HG03342 (cell line): ENCODE results near the gene PIP4K2C.
"Not testable (repeated sequence)": the region's sequence is repeated elsewhere in the genome, so short reads cannot be mapped to it uniquely, and the experiment has no call there.

Experiments used
- ATAC-seq: cut with Tn5 transposase; IDR thresholded peaks from one replicate; pipeline ENCODE4 v1.9.1; 2021; ENCODE audit warnings: mild to moderate bottlenecking, moderate library complexity; ENCODE audit not compliant: unreplicated experiment

PIP4K2C gene

DNA sequence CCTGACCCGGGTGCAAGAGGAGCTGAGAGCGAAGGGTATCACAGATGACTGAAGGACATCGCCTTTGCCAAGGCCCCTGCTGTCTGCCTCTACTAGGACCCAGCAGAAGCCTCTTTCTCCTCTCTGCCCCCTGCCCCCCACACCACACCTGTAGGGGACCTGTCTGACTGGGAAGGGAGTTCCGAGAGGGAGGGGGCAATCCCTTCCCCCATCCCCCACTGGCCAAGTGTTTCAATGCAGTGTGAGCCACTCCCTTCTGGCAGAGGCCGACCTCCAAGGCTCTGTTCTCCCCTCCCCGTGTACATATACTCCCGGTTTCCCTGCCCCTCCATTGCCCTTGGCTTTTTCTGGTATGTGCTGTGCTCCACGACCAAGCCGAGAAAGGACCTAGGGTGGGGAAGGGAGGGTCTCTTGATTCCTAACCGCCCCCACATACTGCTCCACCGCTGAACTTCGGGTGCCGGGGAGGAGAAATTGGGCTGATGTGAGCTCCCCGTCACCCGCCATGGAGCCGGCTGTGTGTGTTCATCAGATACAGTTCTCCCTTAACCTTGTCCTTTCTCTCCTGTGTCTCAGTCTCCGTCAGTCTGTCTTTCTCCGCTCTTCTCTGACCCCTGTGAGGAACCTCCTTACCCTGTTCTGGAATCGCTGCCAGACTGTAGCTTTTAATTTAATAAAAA lies 18.2 kb downstream of the PIP4K2C start:
- no peak for ATAC-seq

DNA sequence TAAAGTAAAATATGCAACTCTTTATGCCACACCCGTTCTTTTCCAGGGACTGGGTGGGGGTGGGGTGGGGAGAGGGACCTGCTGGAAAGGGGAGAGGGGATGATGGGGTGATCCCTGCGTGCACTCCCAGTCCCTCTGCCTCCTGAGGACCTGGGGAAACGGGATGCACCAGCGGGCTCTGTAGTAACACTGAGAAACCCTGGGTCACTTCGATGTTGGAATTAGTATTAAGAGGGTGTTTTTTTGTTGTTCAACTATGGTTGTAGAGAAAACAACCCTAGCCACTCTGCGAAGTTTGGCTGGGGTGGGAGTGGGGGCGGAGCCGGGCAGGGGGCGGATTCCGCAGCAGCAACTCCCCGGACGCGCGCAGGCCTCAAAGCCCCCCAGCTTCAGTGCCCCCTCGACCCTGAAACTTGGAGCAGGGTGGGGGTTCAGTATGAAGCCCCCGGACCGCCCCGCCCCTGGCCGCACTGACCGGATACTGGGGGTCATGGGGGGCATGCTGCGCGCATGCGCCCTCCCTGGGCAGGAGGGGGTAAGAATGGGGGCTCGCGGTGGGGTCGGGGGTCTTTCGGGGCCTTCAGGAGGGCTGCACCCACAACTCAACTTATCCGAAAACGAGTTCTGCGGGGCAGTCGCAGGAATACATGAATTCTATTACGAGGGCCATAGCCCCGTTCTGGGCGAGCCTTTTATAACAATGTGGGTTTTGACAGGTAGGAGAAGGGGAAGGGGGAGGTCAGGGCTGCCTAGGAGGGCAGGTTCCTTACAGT lies 19.0 kb downstream of the PIP4K2C start:
- no peak for ATAC-seq

DNA sequence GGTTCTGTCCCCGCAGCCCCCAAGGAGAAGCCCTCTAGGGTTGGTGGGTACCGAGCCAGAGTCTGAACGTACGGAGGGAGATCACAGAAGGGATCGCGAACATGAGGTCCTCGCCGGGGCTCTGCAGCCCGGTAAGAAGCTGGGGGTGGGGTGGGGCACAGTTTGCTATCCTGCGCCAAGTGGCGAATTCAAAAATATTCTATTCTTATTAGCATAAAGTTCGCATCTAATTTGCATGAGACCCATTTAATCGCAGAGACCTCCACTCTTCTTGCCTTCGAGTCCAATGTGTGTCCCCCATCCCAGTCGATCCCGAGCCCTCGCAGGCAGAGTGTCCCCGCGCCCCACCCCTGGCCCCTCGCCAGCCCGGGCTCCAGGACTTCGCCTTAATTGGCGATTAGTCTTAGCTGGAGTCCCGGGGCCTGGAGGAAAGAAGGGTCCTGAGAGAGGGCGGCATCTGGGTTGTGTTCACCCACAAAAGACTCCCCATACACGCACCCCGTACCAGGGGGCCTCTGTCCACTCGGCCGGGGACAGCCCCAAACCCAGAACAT lies 19.6 kb downstream of the PIP4K2C start:
- no peak for ATAC-seq

- ATAC-seq, result peak; percentile 44
Measured at GRCh38 chr12:57611108-57611826, 20.3 kb downstream of the PIP4K2C start, which contains the start of gene ARHGEF25. ARHGEF25 (plus strand) TSS chr12:57611435; CDS start chr12:57611895, 460 bp downstream.

DNA sequence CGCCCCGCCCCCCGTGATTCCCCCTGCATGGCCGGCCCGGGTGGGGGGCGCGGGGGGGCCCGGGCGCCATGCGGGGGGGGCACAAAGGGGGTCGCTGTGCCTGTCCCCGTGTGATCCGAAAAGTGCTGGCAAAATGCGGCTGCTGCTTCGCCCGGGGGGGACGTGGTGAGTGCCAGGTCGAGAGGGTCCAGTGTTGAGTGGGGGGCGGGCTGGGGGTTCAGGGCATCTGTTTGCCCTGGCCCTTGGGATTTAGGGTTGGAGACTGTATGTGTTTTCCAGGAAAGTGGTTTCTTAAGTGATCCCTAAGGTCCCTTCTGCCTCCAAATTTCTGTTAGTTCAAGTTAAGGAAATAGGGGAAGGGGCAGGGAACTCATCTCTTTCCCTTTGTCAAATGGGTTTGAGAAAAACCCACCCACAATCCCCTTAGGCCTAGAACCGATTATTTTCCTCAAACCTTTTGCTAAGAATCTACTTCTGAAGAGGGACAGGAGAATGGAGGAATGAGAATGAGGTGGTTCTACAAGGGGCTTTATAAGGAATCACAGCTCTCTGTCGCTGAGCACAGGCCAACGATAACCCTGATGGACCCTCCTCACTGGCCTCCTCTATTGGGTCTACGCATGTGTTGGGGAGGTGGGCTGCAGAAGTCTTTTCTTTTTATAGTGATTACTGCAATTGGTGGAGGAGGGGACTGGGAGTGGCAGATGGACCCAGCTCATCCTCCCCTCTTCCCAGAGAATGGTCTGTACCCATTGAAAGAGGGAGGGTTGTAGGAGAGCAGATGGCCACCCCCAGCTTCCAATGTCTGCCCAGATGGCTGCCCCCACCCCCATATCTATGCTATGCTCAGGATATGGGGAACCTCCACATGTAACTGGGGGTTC lies 21.1 kb downstream of the PIP4K2C start:
- ATAC-seq, result no peak

DNA sequence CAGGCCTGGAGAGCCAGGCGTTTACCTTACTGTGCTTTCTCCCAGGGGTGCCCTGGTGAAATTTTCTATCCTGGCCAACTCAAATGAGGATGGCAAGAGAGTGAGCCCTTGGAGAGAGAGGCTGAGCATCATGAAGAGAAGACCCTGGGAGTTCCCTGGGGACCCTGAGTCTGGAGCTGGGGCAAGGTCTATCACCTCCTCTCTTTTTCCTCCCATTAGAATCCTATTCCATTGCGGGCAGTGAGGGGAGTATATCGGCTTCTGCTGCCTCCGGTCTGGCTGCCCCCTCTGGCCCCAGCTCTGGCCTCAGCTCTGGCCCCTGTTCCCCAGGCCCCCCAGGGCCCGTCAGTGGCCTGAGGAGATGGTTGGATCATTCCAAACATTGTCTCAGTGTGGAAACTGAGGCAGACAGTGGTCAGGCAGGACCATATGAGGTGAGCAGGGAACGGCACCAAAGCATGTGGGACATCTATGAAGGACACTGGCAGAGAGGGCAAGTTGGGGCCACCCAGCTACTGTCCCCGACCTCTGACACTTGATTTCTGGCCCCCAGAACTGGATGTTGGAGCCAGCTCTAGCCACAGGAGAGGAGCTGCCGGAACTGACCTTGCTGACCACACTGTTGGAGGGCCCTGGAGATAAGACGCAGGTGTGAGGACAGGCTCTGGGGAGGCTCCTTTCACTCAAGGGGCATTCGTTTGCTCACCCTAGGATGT lies 21.9 kb downstream of the PIP4K2C start:
- ATAC-seq, result no peak

GRCh38 chr12:57613427-57614109 lies 22.6 kb downstream of the PIP4K2C start:
- no peak for ATAC-seq

DNA sequence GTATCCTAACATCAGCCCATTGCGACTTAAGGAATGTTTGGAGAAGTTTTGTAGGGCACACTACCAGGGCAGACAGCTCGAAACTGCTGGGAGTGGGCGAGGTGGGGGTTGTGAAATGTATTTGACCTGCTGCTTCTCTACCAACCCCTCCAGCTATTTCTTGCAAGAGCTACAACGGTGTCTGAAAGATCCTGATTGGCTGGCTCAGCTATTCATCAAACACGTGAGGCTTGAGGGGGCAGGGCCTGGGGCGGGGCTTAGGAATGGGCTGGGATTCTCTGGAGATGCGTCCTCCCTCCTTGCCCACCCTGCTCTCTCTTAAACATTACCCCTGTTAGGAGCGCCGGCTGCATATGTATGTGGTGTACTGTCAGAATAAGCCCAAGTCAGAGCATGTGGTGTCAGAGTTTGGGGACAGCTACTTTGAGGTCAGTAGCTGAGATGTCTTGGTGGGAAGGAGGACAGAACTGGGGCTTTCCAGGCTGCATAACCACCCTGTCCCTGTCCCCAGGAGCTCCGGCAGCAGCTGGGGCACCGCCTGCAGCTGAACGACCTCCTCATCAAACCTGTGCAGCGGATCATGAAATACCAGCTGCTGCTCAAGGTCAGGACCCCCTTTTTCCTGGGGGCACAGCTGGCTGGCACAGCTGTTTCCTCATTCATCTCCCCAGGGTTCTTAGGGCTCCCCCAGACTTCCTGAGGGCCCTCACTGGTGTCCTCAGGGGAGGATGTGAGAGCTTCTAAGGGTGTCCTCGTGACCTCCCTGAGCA lies 23.4 kb downstream of the PIP4K2C start:
- ATAC-seq, result peak; percentile 46

DNA sequence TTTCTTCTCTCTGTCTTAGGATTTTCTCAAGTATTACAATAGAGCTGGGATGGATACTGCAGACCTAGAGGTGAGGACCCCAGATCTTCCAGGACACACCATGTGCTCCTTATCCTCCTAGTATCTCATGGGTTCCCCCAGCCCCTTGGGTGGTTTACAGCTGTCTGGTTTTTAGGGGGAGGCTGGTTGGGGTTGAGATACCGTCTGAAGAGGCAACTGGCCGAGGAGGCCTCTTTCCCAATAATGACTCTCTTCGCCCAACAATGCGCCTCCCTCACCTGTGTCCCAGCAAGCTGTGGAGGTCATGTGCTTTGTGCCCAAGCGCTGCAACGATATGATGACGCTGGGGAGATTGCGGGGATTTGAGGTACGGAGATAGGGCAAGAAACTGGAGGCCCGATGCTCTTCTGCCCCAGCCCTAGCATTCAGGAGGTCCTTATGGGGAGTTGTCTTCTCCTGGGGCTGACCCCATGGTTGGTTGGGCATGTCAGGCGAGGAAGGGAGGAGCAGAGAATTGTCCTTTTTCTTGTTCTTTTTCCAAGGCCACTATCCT lies 24.0 kb downstream of the PIP4K2C start:
- ATAC-seq, result no peak

- ATAC-seq, result no peak
Measured at GRCh38 chr12:57615637-57616036, 24.6 kb downstream of the PIP4K2C start.

DNA sequence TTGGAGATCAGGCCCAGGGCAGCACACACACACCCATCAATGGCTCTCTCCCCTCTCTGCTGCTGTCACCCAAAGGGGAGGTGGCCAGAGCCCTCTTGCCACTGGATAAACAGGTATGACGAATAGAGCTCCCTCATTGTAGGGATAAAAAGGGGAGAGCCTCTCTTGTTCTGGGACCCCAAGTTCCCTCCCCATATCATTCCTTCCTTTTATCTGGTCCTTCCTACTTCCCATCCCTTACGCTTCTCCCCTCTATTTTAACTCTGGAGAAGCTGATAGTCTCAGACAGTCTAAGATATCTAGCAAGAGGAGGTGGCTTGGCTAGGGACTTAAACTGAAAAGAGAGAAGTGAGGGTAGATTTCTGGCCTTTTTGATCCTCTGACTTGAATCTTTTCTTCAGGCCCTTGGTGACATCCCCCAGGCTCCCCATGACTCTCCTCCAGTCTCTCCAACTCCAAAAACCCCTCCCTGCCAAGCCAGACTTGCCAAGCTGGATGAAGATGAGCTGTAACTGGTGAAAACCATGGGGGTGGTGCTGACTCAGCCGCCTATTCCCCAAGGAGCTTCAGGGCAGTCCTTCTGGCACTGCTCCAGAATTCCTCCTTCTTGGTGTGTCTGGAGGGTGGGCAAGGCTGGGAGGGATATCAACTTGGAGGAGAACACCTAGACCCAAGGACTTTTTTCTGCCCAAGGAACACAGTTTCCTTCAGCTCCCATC lies 25.6 kb downstream of the PIP4K2C start:
- ATAC-seq, result no peak

DNA sequence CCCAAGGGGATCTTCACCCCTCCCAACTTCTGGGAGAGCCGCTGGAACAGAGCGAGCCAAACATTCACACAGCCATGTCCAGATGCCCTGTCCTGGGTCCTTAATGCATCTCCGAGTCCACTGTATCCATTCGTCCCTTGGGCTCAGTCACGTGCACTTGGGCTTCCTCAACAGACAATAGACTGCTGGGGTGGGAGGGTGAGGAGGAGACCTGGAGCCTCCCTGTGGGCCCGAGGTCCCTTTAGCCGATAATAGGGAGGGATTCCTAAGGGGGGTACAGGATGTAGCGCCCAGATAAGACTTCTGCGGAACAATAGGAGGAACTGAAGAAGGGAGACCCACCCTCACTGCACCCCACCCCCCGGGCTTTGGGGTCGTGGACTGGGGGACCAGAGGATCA lies 26.9 kb downstream of the PIP4K2C start:
- no peak for ATAC-seq

DNA sequence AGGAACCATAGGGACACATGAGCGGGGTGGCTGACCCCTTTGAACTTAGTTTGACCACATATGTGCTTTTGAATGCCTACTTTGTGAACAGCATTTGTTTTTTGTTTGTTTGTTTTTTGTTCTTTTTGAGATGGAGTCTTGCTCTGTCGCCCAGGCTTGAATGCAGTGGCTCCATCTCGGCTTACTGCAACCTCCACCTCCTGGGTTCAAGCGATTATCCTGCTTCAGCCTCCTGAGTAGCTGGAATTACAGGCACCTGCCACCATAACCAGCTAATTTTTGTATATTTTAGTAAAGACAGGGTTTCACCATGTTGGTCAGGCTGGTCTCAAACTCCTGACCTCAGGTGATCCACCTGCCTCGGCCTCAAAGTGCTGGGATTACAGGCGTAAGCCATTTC lies 27.4 kb downstream of the PIP4K2C start:
- ATAC-seq, result not testable (repeated sequence)

DNA sequence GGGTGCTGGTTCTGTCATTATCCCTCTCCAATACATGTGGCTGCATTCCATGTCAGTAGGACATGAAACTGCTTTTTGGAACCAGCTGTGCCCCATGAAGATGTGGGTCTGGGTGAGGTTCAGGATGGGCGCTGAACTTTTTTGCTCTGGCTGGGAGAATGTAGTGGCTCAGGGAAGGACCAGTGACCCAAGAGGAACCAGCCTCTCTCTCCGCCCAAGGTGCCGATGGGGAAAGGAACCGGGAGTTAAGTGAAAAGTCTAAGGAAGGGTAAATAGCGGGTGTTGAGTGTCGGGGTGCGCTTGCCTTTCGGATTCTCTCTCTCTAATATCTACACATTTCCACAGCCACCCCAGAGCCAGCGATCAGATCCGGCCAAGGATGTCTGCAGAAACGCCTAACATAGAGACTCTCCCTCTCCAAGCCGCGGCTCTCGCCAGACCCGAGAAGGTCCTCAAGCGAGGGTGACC lies 28.0 kb downstream of the PIP4K2C start:
- no peak for ATAC-seq

GRCh38 chr12:57619434-57620244 lies 28.6 kb downstream of the PIP4K2C start:
- no peak for ATAC-seq

DNA sequence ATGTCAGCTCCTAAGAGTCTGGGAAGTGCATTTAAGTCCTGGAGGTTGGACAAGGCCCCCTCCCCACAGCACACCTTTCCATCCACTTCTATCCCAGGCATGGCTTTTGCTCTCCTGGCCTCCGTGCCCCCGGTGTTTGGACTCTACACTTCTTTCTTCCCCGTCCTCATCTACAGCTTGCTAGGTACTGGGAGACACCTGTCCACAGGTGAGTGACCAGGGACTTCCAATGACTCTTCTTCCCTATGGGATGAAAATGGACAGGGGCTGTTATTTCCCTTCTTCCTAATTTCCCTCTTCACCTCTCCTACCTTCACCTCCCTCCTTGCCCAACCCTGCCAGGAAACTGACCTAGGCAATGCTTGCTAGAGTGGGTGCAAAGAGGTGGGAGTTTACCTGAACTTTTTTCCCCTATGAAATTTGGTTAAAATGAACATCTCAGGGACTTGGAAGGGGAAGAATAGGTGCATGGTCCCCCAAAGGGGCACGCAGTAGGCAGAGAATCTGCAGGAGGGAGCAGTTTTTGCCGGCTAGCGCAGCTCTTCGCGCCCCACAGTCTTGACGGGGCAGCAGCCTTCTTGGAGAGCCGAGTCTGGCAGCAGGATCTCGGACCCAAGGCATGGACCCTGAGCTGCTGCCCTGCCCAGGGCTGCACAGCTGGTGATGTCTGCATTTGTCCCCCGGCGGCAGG lies 29.4 kb downstream of the PIP4K2C start:
- ATAC-seq, result no peak
